Activated B cell treated with CpG ODN at 0.5 μM for 24 hours (primary cell): ENCODE measurements around the gene GART. TPM values are rescaled to one million over a fixed set of nuclear protein-coding genes. Genes with fewer than 3 reads are reported as not detected.

Experiments
- ATAC-seq: fragments of 200-7000 bp; cut with Tn5 transposase; one replicate; pipeline ENCODE4 v1.10.0; 2021; ENCODE audit warnings: low read depth, mild to moderate bottlenecking, moderate library complexity
- CTCF ChIA-PET: fragments of 350-600 bp; sonication (Branson Sonifier 250); formaldehyde crosslinking; loops from one replicate; lab custom pipeline; 2021; ENCODE audit warnings: antibody characterized with exemption; lab: Charles Lee
- POLR2A ChIA-PET: fragments of 350-600 bp; sonication (Branson Sonifier 250); formaldehyde crosslinking; loops from one replicate; lab custom pipeline; 2021; ENCODE audit warnings: antibody characterized with exemption; lab: Charles Lee
- DNase-seq: peaks from one replicate; pipeline ENCODE4 v3.0.0; 2022
- H3K27ac Mint-ChIP-seq: one replicate; pipeline ENCODE4 v1.8.0; 2020; ENCODE audit warnings: mixed read lengths
- H3K27me3 Mint-ChIP-seq: one replicate; pipeline ENCODE4 v1.8.0; 2021; ENCODE audit warnings: mixed read lengths
- H3K36me3 Mint-ChIP-seq: one replicate; pipeline ENCODE4 v1.8.0; 2021; ENCODE audit warnings: low read depth, mixed read lengths
- H3K4me1 Mint-ChIP-seq: one replicate; pipeline ENCODE4 v1.8.0; 2021; ENCODE audit warnings: mixed read lengths
- H3K4me3 Mint-ChIP-seq: one replicate; pipeline ENCODE4 v1.8.0; 2020; ENCODE audit warnings: mild to moderate bottlenecking, mixed read lengths
- H3K9me3 Mint-ChIP-seq: one replicate; pipeline ENCODE4 v1.8.0; 2020; ENCODE audit warnings: mixed read lengths
- intact Hi-C: fragments of 100-400 bp; cut with micrococcal nuclease; formaldehyde crosslinking; loops from one replicate; pipeline ENCODE4 v1.15.1; 2024
- total RNA-seq: library from RNA; stranded (reverse); gene quantifications from 2 replicates; pipeline ENCODE4 v1.2.3, GENCODE V29; 2022
- TF ChIP-seq, protein P1 (sequence below): fragments of 200-600 bp; IDR thresholded peaks from one replicate; pipeline ENCODE4 v1.8.0; 2022; ENCODE audit warnings: antibody characterized with exemption, mild to moderate bottlenecking

Gene GART
- total RNA-seq, 1 donor from 2014 or later: 106 TPM

DNA sequence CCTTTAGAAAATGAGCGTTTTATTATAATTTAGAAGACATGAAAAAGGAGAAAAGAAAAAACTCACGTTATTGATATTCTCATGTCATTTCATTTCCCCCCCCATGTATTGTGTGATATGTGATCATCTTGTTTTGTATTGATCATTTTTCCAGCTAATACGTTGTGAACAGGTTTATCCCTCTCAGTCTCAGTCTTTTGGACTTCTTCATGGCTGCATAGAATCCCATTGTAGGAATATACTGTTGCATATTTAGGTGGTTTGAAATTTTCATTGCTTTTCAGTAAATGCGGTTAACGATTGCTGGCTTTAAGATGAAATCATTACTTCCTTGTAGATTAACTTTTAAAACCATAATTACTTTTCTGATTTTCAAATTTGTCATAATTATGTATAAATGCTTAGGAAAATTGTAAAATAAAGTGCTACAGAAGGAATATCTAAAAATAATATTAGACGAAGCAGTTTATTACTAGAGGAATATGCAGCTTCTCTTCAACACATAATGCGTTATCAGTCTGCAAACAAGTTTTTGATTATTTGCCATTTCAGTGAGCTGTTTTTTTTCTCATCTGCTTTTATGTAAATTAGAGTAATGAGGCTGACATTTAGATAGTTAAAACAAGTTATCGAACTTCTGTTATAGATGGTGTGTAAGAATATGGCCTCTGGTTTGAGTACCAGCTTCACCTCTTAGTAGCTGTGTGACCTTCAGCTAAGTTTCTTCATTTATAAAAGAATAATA, 2.7 kb upstream of the GART start:
- H3K36me3 Mint-ChIP-seq: peaks cover 56% of the 10 kb centered on the region
- peak overlapping the region; percentile 100 for H3K27ac Mint-ChIP-seq
- H3K4me1 Mint-ChIP-seq: peaks cover 59% of the 10 kb centered on the region
- no peaks in the 10 kb centered on the region for H3K9me3 Mint-ChIP-seq
- ChIA-PET CTCF (interaction anchor here (1.5 kb wide), 1 partner anchor 61 kb away, joined by 3 read pairs; no protein-coding TSS in a partner anchor), POLR2A (interaction anchor here (0.5 to 5.3 kb wide), 6 partner anchors 11 to 100 kb away, joined by 3 to 62 read pairs (median 8); partner anchors contain the start of genes DNAJC28 and TMEM50B)
- ATAC-seq: no peak
- no peaks in the 10 kb centered on the region for H3K27me3 Mint-ChIP-seq
- peak overlapping the region; percentile 98 for H3K4me3 Mint-ChIP-seq
- intact Hi-C loops: loop anchor here (5.0 kb wide), 3 partner anchors 182 to 817 kb away; partner anchors contain the start of gene SYNJ1
- TF ChIP-seq, protein P1, sequence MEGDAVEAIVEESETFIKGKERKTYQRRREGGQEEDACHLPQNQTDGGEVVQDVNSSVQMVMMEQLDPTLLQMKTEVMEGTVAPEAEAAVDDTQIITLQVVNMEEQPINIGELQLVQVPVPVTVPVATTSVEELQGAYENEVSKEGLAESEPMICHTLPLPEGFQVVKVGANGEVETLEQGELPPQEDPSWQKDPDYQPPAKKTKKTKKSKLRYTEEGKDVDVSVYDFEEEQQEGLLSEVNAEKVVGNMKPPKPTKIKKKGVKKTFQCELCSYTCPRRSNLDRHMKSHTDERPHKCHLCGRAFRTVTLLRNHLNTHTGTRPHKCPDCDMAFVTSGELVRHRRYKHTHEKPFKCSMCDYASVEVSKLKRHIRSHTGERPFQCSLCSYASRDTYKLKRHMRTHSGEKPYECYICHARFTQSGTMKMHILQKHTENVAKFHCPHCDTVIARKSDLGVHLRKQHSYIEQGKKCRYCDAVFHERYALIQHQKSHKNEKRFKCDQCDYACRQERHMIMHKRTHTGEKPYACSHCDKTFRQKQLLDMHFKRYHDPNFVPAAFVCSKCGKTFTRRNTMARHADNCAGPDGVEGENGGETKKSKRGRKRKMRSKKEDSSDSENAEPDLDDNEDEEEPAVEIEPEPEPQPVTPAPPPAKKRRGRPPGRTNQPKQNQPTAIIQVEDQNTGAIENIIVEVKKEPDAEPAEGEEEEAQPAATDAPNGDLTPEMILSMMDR: no peak
- DNase-seq: no peak

DNA sequence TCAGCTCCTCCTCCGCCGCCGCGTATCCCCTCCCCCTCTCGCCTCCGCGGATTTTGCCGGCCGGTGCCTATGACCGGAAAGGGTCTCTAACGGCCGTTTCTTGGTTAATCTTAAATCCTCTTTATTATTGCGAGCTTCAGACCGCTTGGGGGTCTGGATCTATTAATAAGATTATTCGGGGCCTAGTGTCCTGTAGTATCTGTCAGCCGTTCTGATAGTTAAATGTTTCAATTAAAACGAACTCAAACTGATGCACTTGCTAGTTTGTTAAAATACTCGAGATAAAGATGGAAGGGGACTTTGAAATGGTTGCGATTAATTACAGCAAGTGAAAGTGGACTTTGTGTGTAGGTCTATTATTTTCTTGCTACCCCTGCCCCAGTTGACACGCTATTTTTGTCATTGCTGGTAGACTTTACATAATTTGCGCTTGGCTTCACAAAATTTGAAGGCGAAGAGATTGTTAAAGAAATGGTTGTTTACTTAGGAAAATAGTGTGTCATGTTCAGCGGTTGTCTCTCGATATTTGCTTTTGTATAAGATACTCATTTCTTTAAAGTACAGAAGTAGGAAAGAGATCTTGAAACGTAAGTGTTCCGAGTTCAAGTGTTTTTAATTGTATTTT, 1.7 kb upstream of the GART start:
- Mint-ChIP-seq H3K4me3 (peak overlapping the region; percentile 98), H3K4me1 (peaks cover 51% of the 10 kb centered on the region), H3K27ac (peak overlapping the region; percentile 100), H3K9me3 (no peaks in the 10 kb centered on the region), H3K27me3 (no peaks in the 10 kb centered on the region), H3K36me3 (peaks cover 50% of the 10 kb centered on the region)
- intact Hi-C loops: loop anchor here (2.0 to 5.0 kb wide), 5 partner anchors 181 to 1151 kb away; partner anchors contain the start of genes IFNAR1, SYNJ1 and URB1
- ChIA-PET CTCF (interaction anchor here (1.3 to 1.5 kb wide), 2 partner anchors 62 to 804 kb away, joined by 3 read pairs; no protein-coding TSS in a partner anchor), POLR2A (interaction anchor here (0.5 to 5.3 kb wide), 24 partner anchors 8 to 1771 kb away, joined by 3 to 62 read pairs (median 6); partner anchors contain the start of genes CRYZL1, DNAJC28, DONSON and IL10RB)
- DNase-seq (no peak), ATAC-seq (no peak)
- TF ChIP-seq, protein P1: no peak

DNA sequence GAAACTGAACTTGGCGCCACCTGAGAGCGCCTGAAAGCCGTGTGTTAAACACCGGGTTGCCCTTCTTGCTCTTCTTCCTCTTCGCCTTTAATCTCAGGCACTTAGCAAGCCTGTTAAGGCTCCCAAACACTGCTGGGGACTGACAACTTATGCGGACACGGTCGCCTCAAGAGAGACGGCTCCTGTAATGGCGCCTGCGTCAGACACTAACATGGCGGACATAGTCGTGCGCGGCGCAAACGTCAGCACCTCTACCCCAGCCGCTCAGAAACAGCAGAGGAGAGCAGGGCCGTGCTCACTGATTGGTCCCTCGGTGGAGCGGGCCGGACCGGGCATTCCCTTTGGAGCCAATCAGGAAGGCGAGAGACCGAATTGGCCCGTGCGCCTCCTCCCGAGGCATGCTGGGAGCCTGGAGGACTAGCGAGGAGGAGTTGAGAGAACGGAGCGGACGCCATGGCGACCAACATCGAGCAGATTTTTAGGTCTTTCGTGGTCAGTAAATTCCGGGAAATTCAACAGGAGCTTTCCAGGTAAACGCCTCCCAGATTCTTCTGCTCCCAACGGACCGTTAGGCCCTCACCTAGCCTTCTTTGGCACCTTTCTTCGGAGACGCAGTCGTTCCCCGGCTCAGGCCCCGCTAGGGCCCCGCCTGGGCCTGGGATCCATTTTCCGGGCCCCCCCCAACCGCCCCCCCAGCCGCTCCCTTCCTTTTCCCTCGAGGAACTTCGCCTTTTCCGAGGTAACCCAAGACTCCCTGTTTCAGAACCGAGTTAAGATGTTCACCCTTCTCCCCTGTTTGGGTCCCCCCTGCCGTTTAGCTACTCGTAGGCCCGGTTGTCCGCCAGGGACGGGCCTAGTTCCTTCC, 955 bp upstream of the GART start, which contains the start of gene SON:
Gene SON, plus strand, starts transcription at position 399 of the 865 bp plus-strand sequence. Its CDS starts 55 bp downstream, at position 454.
- peak within 1 kb of the TSS; percentile 100 for H3K27ac Mint-ChIP-seq
- TF ChIP-seq, protein P1: no peak
- H3K36me3 Mint-ChIP-seq: peaks cover 50% of the 10 kb centered on the region
- peak within 1 kb of the TSS; percentile 98 for H3K4me3 Mint-ChIP-seq
- POLR2A ChIA-PET: interaction anchor here (0.5 to 5.3 kb wide), 25 partner anchors 9 to 1770 kb away, joined by 3 to 62 read pairs (median 5); partner anchors contain the start of genes CRYZL1, DNAJC28, DONSON and IFNAR1
- H3K9me3 Mint-ChIP-seq: no peaks in the 10 kb centered on the region
- CTCF ChIA-PET: interaction anchor here (1.3 kb wide), 1 partner anchor 805 kb away, joined by 3 read pairs; no protein-coding TSS in a partner anchor
- H3K27me3 Mint-ChIP-seq: no peaks in the 10 kb centered on the region
- peaks cover 48% of the 10 kb centered on the region for H3K4me1 Mint-ChIP-seq
- intact Hi-C loops: loop anchor here (1.0 to 5.0 kb wide), 13 partner anchors 45 to 1150 kb away; partner anchors contain the start of genes CFAP298, CRYZL1, DNAJC28 and DONSON
- ATAC-seq (peak; percentile 88), DNase-seq (peak; percentile 86)

DNA sequence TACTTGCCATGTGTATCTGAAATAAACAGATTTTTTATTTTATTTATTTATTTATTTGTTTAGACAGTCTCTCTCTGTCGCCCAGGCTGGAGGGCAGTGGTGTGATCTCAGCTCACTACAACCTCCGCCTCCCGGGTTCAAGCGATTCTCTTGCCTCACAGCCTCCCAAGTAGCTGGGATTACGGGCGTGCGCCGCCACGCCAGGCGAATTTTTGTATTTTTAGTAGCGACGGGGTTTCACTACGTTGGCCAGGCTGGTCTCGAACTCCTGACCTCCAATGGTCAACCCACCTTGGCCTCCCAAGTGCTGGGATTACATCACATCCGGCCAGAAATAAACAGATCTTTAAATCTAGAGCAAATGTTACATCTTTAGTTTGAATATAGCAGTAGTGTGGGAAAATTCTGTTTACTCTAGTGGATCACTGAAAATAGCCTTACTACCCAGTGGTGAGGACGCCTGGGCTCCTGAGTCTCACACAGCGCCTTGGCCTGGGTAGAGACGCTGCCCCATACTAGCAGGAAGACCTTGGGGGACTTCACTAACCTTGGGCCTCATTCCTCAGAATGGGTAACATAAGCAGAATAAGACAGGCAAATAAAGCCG, 709 bp downstream of the GART start:
- TF ChIP-seq, protein P1: no peak
- H3K4me1 Mint-ChIP-seq: peaks cover 48% of the 10 kb centered on the region
- CTCF ChIA-PET: no interaction called here

More for the DNA sequence above, 709 bp downstream of the GART start:
- Mint-ChIP-seq H3K27me3 (no peaks in the 10 kb centered on the region), H3K9me3 (no peaks in the 10 kb centered on the region), H3K27ac (peak overlapping the region; percentile 100), H3K4me3 (peak overlapping the region; percentile 98), H3K36me3 (peaks cover 57% of the 10 kb centered on the region)
- DNase-seq (no peak), ATAC-seq (no peak)
- intact Hi-C loops: loop anchor here (5.0 kb wide), 3 partner anchors 179 to 814 kb away; partner anchors contain the start of gene SYNJ1
- POLR2A ChIA-PET: interaction anchor here (0.6 to 5.3 kb wide), 6 partner anchors 47 to 142 kb away, joined by 3 to 62 read pairs (median 7); partner anchors contain the start of genes DNAJC28, DONSON and TMEM50B
